ENCODE results near the gene TNFAIP2.

- TF ChIP-seq CTCF (IDR thresholded peaks at IDR 0.05) (no peak), POLR2A (IDR thresholded peaks at IDR 0.05) (no peak)
Observed at GRCh38 chr14:103160321-103161053, 37.2 kb downstream of the TNFAIP2 start.

Data from right lobe of liver (tissue), 4 donors.